ENCODE data around the gene ALOX15B. TPM values are rescaled to one million over a fixed set of nuclear protein-coding genes. Genes with fewer than 3 reads are reported as not detected.

Gene ALOX15B
- total and polyA plus RNA-seq, 4 donors: 0.16 to 1.0 (median 0.56) TPM

GRCh38 chr17:8072729-8073461 is 34.0 kb downstream of the ALOX15B start:
- 11% methylated on average over 40 of the region's 40 CpGs for WGBS
- no peak overlapping the region for H3K9ac ChIP-seq (ENCODE audit: low read depth in 1 of 2, low read length in 2 of 2)
- peaks cover 4 to 20% (median 6%) of the 10 kb centered on the region in 4 donors for H3K4me1 ChIP-seq (ENCODE audit: control insufficient read depth in 4 of 4, insufficient read depth in 4 of 4, low read length in 3 of 4)
- H3K27ac ChIP-seq (ENCODE audit: low read depth in 1 of 2, low read length in 2 of 2): no peak overlapping the region
- DNase-seq (ENCODE audit: low spot score): no peak
- peaks cover 0 to 32% (median 17%) of the 10 kb centered on the region in 4 donors for H3K27me3 ChIP-seq (ENCODE audit: control insufficient read depth in 4 of 4, insufficient read depth in 4 of 4, low read length in 3 of 4)
- no peak for TF ChIP-seq NR2F2 (IDR thresholded peaks at IDR 0.05)
- TF ChIP-seq RXRA (IDR thresholded peaks at IDR 0.05): no peak
- TF ChIP-seq YY1 (IDR thresholded peaks at IDR 0.05): no peak
- no peak for TF ChIP-seq HNF4A (conservative IDR thresholded peaks at IDR 0.05)
- TF ChIP-seq GABPA (IDR thresholded peaks at IDR 0.05 in 1 of 2, conservative IDR thresholded peaks at IDR 0.05 in 1 of 2): no peak
- no peak for TF ChIP-seq EGR1 (IDR thresholded peaks at IDR 0.05; ENCODE audit: low read depth in 2 of 2)
- no peak for TF ChIP-seq ATF3 (IDR thresholded peaks at IDR 0.05)
- TF ChIP-seq FOXA1 (IDR thresholded peaks at IDR 0.05): no peak
- TF ChIP-seq ZBTB33 (IDR thresholded peaks at IDR 0.05): no peak
- TF ChIP-seq TAF1 (conservative IDR thresholded peaks at IDR 0.05): no peak
- TF ChIP-seq HNF4G (IDR thresholded peaks at IDR 0.05): no peak
- no peak overlapping the region for H3K4me3 ChIP-seq (ENCODE audit: low read depth in 1 of 3, low read length in 3 of 3)
- no peaks in the 10 kb centered on the region for H3K36me3 ChIP-seq (ENCODE audit: control insufficient read depth in 4 of 4, insufficient read depth in 3 of 4, low read depth in 1 of 4, low read length in 3 of 4)
- H3K9me3 ChIP-seq (ENCODE audit: control insufficient read depth in 4 of 4, low read length in 3 of 4): no peaks in the 10 kb centered on the region

GRCh38 chr17:8073627-8074484 is 35.0 kb downstream of the ALOX15B start:
- Histone ChIP-seq H3K27me3 (ENCODE audit: control insufficient read depth in 4 of 4, insufficient read depth in 4 of 4, low read length in 3 of 4) (peaks cover 0 to 31% (median 19%) of the 10 kb centered on the region in 4 donors), H3K9ac (ENCODE audit: low read depth in 1 of 2, low read length in 2 of 2) (no peak overlapping the region), H3K4me1 (ENCODE audit: control insufficient read depth in 4 of 4, insufficient read depth in 4 of 4, low read length in 3 of 4) (peaks cover 4 to 20% (median 6%) of the 10 kb centered on the region in 4 donors), H3K27ac (ENCODE audit: low read depth in 1 of 2, low read length in 2 of 2) (no peak overlapping the region), H3K36me3 (ENCODE audit: control insufficient read depth in 4 of 4, insufficient read depth in 3 of 4, low read depth in 1 of 4, low read length in 3 of 4) (no peaks in the 10 kb centered on the region), H3K4me3 (ENCODE audit: low read depth in 1 of 3, low read length in 3 of 3) (no peak overlapping the region), H3K9me3 (ENCODE audit: control insufficient read depth in 4 of 4, low read length in 3 of 4) (no peaks in the 10 kb centered on the region)
- WGBS: 6% methylated on average over 28 of the region's 28 CpGs
- DNase-seq (ENCODE audit: low spot score): peak; percentile 74
- TF ChIP-seq RAD21 (IDR thresholded peaks at IDR 0.05): peak in 1 of 2 donors; percentile 66
- TF ChIP-seq SP1 (IDR thresholded peaks at IDR 0.05): no peak
- peak; percentile 83 for TF ChIP-seq CTCF (IDR thresholded peaks at IDR 0.05; ENCODE audit: low read depth, low read length, missing input control)
- no peak for TF ChIP-seq FOXA2 (IDR thresholded peaks at IDR 0.05)

All from liver (tissue), 9 donors.